ENCODE results near the gene CD207.

CD207 gene

GRCh38 chr2:70784320-70784719, 51.3 kb downstream of the CD207 start:
- no peak for DNase-seq (ENCODE audit: low read depth)
- H3K4me3 ChIP-seq (ENCODE audit: low read depth, low read length), result no peak overlapping the region
- no peak for TF ChIP-seq MAX (IDR thresholded peaks at IDR 0.05; ENCODE audit: low read depth, low read length)
- TF ChIP-seq POLR2A (IDR thresholded peaks at IDR 0.05; ENCODE audit: extremely low read depth, insufficient read length), result no peak
- no peak for TF ChIP-seq MYC (IDR thresholded peaks at IDR 0.05; ENCODE audit: low read depth, low read length)
- TF ChIP-seq CTCF (IDR thresholded peaks at IDR 0.05; ENCODE audit: low read depth, low read length), result no peak
